Activated CD8-positive, alpha-beta T cell treated with anti-CD3 and anti-CD28 coated beads, Interleukin-2, amount 10 ng/mL, durations not matched to agents 7 days and 5 days (primary cell): ENCODE measurements around the gene CLCN5. TPM values are rescaled to one million over a fixed set of nuclear protein-coding genes. Genes with fewer than 3 reads are reported as not detected.

Experiments used
- ATAC-seq: fragments of 150-1000 bp; cut with Tn5 transposase; one replicate; pipeline ENCODE4 v1.10.0; 2021; ENCODE audit warnings: moderate library complexity
- CTCF ChIA-PET: fragments of 350-600 bp; sonication (Branson Sonifier 250); formaldehyde crosslinking; loops from one replicate; lab custom pipeline; 2021; ENCODE audit warnings: antibody characterized with exemption; lab: Charles Lee
- POLR2A ChIA-PET: fragments of 350-600 bp; sonication (Branson Sonifier 250); formaldehyde crosslinking; loops from one replicate; lab custom pipeline; 2021; ENCODE audit warnings: antibody characterized with exemption; lab: Charles Lee
- DNase-seq: peaks from one replicate; pipeline ENCODE4 v3.0.0-alpha.2; 2020
- H3K27ac Mint-ChIP-seq: one replicate; pipeline ENCODE4 v1.8.0; 2021; ENCODE audit warnings: mild to moderate bottlenecking, mixed read lengths
- H3K27me3 Mint-ChIP-seq: one replicate; pipeline ENCODE4 v1.8.0; 2021; ENCODE audit warnings: low read depth, mixed read lengths
- H3K36me3 Mint-ChIP-seq: one replicate; pipeline ENCODE4 v1.8.0; 2021; ENCODE audit warnings: low read depth, mixed read lengths
- H3K4me1 Mint-ChIP-seq: one replicate; pipeline ENCODE4 v1.8.0; 2021; ENCODE audit warnings: low read depth, mixed read lengths
- H3K4me3 Mint-ChIP-seq: one replicate; pipeline ENCODE4 v1.8.0; 2021; ENCODE audit warnings: mild to moderate bottlenecking, mixed read lengths
- H3K9me3 Mint-ChIP-seq: one replicate; pipeline ENCODE4 v1.8.0; 2022; ENCODE audit warnings: mixed read lengths; ENCODE audit not compliant: insufficient read depth
- total RNA-seq, 2 experiments: library from RNA; stranded (reverse); gene quantifications; one replicate each; pipeline ENCODE4 v1.2.3, GENCODE V29; 2021

CLCN5 gene
- total RNA-seq, 2 experiments from 2014 or later, result 4.0 TPM

DNA sequence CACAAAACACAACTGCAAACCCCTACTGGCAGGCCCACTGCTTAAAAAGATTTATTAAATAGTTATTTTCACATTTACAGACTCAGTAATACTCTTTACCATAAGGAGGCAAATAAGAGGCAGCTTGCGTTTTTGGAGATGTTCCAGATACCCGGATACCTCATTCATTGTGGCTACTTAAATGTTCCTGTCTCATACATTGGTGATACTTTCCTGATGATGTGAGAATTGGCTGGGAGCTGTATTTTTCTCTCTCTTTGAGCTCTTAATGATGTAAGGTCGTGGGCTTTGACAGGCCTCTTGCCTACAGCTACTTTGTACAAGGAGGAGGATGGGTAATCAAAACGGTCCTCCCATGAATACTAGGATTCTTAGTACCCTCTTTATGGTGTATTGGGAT, 176.9 kb downstream of the CLCN5 start:
- Mint-ChIP-seq H3K9me3 (no peaks in the 10 kb centered on the region), H3K4me3 (no peak overlapping the region), H3K4me1 (no peaks in the 10 kb centered on the region), H3K27me3 (no peaks in the 10 kb centered on the region), H3K27ac (no peak overlapping the region), H3K36me3 (no peaks in the 10 kb centered on the region)
- no peak for DNase-seq
- ChIA-PET CTCF (interaction anchor here (2.0 kb wide), 1 partner anchor 106 kb away, joined by 7 read pairs; the partner anchor contains the start of gene CCNB3), POLR2A (no interaction called here)
- ATAC-seq, result no peak

DNA sequence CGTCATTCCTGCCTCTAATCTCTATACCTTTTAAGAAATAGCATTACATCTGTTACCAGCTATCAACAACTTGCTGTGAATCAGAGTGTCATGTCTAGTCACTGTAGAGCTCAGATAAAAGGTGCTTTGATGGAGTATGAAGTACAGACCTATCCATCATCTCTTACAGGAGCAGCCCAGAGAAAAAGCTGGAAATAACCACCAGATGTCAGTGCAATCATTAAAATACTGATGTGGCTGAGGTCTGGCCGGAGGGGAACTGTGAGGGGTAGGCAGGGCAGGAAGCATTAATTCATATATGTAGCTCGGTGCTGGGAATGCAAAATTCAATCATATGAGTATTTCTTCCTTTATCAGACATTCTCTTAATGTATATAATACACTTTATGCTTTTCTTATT, 177.8 kb downstream of the CLCN5 start:
- POLR2A ChIA-PET, result no interaction called here

DNA sequence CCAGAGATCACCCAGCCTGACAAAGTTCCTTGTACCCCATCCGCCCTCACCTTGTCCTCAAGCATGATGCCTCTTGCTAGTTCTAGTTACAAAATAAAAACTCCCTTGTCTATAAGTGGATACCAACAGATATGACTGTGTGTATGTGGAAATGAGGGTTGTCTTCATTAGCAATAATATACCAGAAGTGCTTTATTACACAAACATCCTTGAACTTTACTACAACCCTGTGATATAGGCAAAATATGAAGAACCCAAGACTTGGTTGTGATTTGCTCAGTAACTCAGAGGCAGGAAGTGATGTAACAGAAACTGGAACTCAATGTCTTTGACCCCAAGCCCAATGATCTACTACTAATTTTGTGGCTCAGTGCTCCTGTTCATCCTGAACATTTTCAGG, 180.8 kb downstream of the CLCN5 start:
- H3K36me3 Mint-ChIP-seq, result no peaks in the 10 kb centered on the region
- H3K27ac Mint-ChIP-seq, result no peak overlapping the region
- ChIA-PET CTCF (no interaction called here), POLR2A (no interaction called here)
- H3K9me3 Mint-ChIP-seq, result no peaks in the 10 kb centered on the region
- DNase-seq, result no peak
- no peak overlapping the region for H3K4me3 Mint-ChIP-seq
- no peaks in the 10 kb centered on the region for H3K27me3 Mint-ChIP-seq
- ATAC-seq, result no peak
- H3K4me1 Mint-ChIP-seq, result no peaks in the 10 kb centered on the region

More for the DNA sequence above, 177.8 kb downstream of the CLCN5 start:
- Mint-ChIP-seq H3K27ac (no peak overlapping the region), H3K9me3 (no peaks in the 10 kb centered on the region), H3K4me3 (no peak overlapping the region), H3K36me3 (no peaks in the 10 kb centered on the region), H3K27me3 (no peaks in the 10 kb centered on the region), H3K4me1 (no peaks in the 10 kb centered on the region)
- CTCF ChIA-PET, result interaction anchor here (1.5 to 2.0 kb wide), 2 partner anchors 105 to 181 kb away, joined by 3 to 7 read pairs; partner anchors contain the start of gene CCNB3
- no peak for ATAC-seq
- no peak for DNase-seq

- Mint-ChIP-seq H3K27me3 (no peaks in the 10 kb centered on the region), H3K9me3 (no peaks in the 10 kb centered on the region), H3K27ac (no peak overlapping the region), H3K36me3 (no peaks in the 10 kb centered on the region), H3K4me1 (no peaks in the 10 kb centered on the region), H3K4me3 (no peak overlapping the region)
- POLR2A ChIA-PET, result no interaction called here
- no peak for ATAC-seq
- CTCF ChIA-PET, result no interaction called here
- DNase-seq, result no peak
Measured at GRCh38 chrX:50103866-50104566, 181.6 kb downstream of the CLCN5 start.

DNA sequence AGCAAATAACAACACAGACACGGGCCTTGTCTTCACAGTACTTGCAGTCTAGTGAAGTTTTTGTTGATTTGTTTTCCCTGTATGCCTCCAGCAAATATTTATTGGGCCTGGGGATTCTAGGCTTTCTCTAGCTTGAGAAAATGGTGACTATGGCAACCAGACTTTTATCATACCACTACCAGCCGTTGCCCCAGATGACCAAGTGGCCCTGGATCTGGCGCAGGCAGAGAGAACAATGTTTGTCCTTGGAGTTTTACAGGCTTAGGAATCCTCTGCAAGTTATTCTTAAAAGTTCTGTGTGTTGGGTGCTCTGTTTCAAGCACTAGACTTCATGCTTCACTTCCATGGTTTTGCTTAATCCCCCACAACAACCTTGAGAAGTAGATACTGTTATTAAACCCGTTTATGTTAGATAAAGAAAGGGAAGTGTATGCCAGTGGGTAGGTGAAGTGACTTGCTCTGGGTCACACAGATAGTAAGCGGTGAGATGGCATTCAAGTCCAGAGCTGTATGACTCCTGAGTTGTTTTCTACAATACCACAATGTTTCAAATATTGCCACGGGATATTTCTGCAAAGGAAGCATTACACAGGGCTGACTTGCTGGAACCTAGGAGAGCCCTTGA, 183.8 kb downstream of the CLCN5 start:
- CTCF ChIA-PET, result no interaction called here
- H3K4me3 Mint-ChIP-seq, result no peak overlapping the region
- H3K4me1 Mint-ChIP-seq, result no peaks in the 10 kb centered on the region
- H3K27ac Mint-ChIP-seq, result no peak overlapping the region
- POLR2A ChIA-PET, result no interaction called here
- no peaks in the 10 kb centered on the region for H3K36me3 Mint-ChIP-seq
- H3K9me3 Mint-ChIP-seq, result no peaks in the 10 kb centered on the region
- no peaks in the 10 kb centered on the region for H3K27me3 Mint-ChIP-seq
- ATAC-seq, result no peak
- no peak for DNase-seq

- ChIA-PET CTCF (no interaction called here), POLR2A (no interaction called here)
- H3K36me3 Mint-ChIP-seq, result no peaks in the 10 kb centered on the region
- ATAC-seq, result no peak
- DNase-seq, result no peak
- H3K4me1 Mint-ChIP-seq, result no peaks in the 10 kb centered on the region
- H3K4me3 Mint-ChIP-seq, result no peak overlapping the region
- no peaks in the 10 kb centered on the region for H3K9me3 Mint-ChIP-seq
- no peak overlapping the region for H3K27ac Mint-ChIP-seq
- H3K27me3 Mint-ChIP-seq, result no peaks in the 10 kb centered on the region
Measured at GRCh38 chrX:50107470-50107869, 185.1 kb downstream of the CLCN5 start.

GRCh38 chrX:50108264-50108663, 185.9 kb downstream of the CLCN5 start:
- H3K27ac Mint-ChIP-seq, result no peak overlapping the region
- no peaks in the 10 kb centered on the region for H3K27me3 Mint-ChIP-seq
- H3K9me3 Mint-ChIP-seq, result no peaks in the 10 kb centered on the region
- ChIA-PET POLR2A (no interaction called here), CTCF (no interaction called here)
- H3K4me1 Mint-ChIP-seq, result no peaks in the 10 kb centered on the region
- DNase-seq (no peak), ATAC-seq (no peak)
- no peaks in the 10 kb centered on the region for H3K36me3 Mint-ChIP-seq
- no peak overlapping the region for H3K4me3 Mint-ChIP-seq

DNA sequence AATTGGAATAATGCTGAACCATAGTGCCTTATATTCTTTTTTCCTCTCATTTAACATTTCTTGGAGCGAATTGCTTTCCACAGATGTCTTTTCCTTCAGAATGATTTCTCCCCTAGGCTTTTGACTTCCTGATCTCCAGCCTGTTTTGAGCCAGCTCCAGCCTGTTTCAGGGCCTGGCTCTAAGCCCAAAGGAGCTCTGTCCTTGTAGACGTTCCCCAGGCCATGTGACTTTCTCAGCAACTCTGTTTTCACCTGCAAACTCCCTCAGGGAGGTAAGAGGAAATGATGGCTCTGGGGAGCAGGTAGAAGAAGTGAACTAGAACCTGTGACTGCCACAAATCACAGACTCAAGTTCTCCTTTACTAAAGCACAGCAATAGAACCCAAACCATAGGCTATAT, 189.3 kb downstream of the CLCN5 start:
- ChIA-PET POLR2A (no interaction called here), CTCF (no interaction called here)
- Mint-ChIP-seq H3K36me3 (no peaks in the 10 kb centered on the region), H3K27ac (no peak overlapping the region), H3K27me3 (no peaks in the 10 kb centered on the region), H3K9me3 (no peaks in the 10 kb centered on the region), H3K4me1 (no peaks in the 10 kb centered on the region), H3K4me3 (no peak overlapping the region)
- DNase-seq (no peak), ATAC-seq (no peak)

DNA sequence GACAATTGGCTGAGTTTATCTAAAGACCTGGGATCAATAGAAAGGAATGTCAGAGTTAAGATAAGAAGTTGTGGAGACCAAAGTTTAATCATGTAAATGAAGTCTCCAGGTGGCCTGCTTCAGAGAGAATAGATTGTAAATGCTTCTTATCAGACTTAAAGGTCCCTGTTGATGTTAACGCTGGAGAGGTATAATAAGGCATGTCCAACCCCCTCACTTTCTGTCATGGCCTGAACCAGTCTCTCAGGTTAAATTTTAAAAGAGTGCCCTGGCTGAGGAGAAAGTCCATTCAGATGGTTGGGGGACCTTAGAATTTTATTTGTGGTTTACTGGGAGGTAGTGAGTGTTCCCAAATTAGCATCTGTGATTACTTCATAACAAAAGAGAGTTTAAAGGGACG, 191.7 kb downstream of the CLCN5 start:
- no peaks in the 10 kb centered on the region for H3K36me3 Mint-ChIP-seq
- no peaks in the 10 kb centered on the region for H3K9me3 Mint-ChIP-seq
- DNase-seq (no peak), ATAC-seq (no peak)
- H3K27me3 Mint-ChIP-seq, result no peaks in the 10 kb centered on the region
- CTCF ChIA-PET, result no interaction called here
- no peak overlapping the region for H3K4me3 Mint-ChIP-seq
- no peak overlapping the region for H3K27ac Mint-ChIP-seq
- POLR2A ChIA-PET, result no interaction called here
- no peaks in the 10 kb centered on the region for H3K4me1 Mint-ChIP-seq

DNA sequence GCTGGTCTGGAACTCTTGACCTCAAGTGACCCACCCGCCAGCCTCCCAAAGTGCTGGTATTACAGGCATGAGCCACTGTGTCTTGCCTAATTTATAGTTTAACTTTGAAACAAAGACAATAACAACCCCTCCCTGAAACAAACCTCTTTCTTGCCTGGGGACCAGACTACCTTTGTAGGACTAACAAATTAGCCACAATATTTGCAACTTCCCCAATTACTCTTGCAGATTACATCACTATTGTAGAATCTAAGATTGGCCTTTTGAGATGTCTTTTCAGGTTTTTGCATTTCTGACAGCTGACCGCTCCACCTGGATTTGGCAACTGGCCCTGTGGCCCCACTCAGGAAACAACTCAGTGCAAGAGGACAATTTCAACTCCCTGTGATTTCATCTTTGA, 193.6 kb downstream of the CLCN5 start:
- no peak overlapping the region for H3K27ac Mint-ChIP-seq
- no peak for ATAC-seq
- H3K36me3 Mint-ChIP-seq, result no peaks in the 10 kb centered on the region
- DNase-seq, result no peak
- peaks cover 2% of the 10 kb centered on the region for H3K27me3 Mint-ChIP-seq
- H3K9me3 Mint-ChIP-seq, result no peaks in the 10 kb centered on the region
- CTCF ChIA-PET, result no interaction called here
- no peaks in the 10 kb centered on the region for H3K4me1 Mint-ChIP-seq
- no peak overlapping the region for H3K4me3 Mint-ChIP-seq
- POLR2A ChIA-PET, result interaction anchor here (0.7 kb wide), 1 partner anchor 170 kb away, joined by 3 read pairs; no protein-coding TSS in a partner anchor

GRCh38 chrX:50117476-50117875, 195.1 kb downstream of the CLCN5 start:
- ATAC-seq (no peak), DNase-seq (no peak)
- no peaks in the 10 kb centered on the region for H3K4me1 Mint-ChIP-seq
- H3K9me3 Mint-ChIP-seq, result no peaks in the 10 kb centered on the region
- H3K36me3 Mint-ChIP-seq, result no peaks in the 10 kb centered on the region
- H3K4me3 Mint-ChIP-seq, result no peak overlapping the region
- peaks cover 2% of the 10 kb centered on the region for H3K27me3 Mint-ChIP-seq
- H3K27ac Mint-ChIP-seq, result no peak overlapping the region
- POLR2A ChIA-PET, result no interaction called here
- CTCF ChIA-PET, result no interaction called here

- H3K4me3 Mint-ChIP-seq, result no peak overlapping the region
- ChIA-PET POLR2A (no interaction called here), CTCF (no interaction called here)
- H3K4me1 Mint-ChIP-seq, result no peaks in the 10 kb centered on the region
- DNase-seq, result no peak
- H3K36me3 Mint-ChIP-seq, result no peaks in the 10 kb centered on the region
- H3K27ac Mint-ChIP-seq, result no peak overlapping the region
- no peak for ATAC-seq
- no peaks in the 10 kb centered on the region for H3K27me3 Mint-ChIP-seq
- no peaks in the 10 kb centered on the region for H3K9me3 Mint-ChIP-seq
Measured at GRCh38 chrX:50125480-50125879, 203.1 kb downstream of the CLCN5 start.
